NCI-H1105 (cell line): ENCODE measurements around the gene MTURN.

Experiments used
- DNase-seq: peaks from one replicate; lab custom pipeline; 2025; lab: John Stamatoyannopoulos, UW

Gene MTURN

GRCh38 chr7:30136117-30136731 lies 1.4 kb downstream of the MTURN start:
- no peak for DNase-seq

- no peak for DNase-seq
Observed at GRCh38 chr7:30136743-30137485, 2.1 kb downstream of the MTURN start.

- no peak for DNase-seq
Observed at GRCh38 chr7:30139836-30140384, 5.1 kb downstream of the MTURN start.

- no peak for DNase-seq
Observed at GRCh38 chr7:30140456-30140855, 5.7 kb downstream of the MTURN start.

- no peak for DNase-seq
Observed at GRCh38 chr7:30142710-30143109, 7.9 kb downstream of the MTURN start.

GRCh38 chr7:30143748-30144251 lies 9.0 kb downstream of the MTURN start:
- peak; percentile 96 for DNase-seq

GRCh38 chr7:30144657-30145306 lies 10.0 kb downstream of the MTURN start:
- DNase-seq, result no peak

GRCh38 chr7:30145426-30145970 lies 10.7 kb downstream of the MTURN start:
- no peak for DNase-seq

GRCh38 chr7:30146127-30146612 lies 11.4 kb downstream of the MTURN start:
- no peak for DNase-seq

GRCh38 chr7:30147223-30147622 lies 12.4 kb downstream of the MTURN start:
- DNase-seq, result no peak

- DNase-seq, result no peak
Observed at GRCh38 chr7:30147785-30148184, 13.0 kb downstream of the MTURN start.

GRCh38 chr7:30148426-30148825 lies 13.6 kb downstream of the MTURN start:
- no peak for DNase-seq

- DNase-seq, result no peak
Observed at GRCh38 chr7:30148951-30149459, 14.2 kb downstream of the MTURN start.

GRCh38 chr7:30149640-30150272 lies 15.0 kb downstream of the MTURN start:
- DNase-seq, result no peak

GRCh38 chr7:30150711-30151110 lies 15.9 kb downstream of the MTURN start:
- no peak for DNase-seq

- DNase-seq, result no peak
Observed at GRCh38 chr7:30154111-30154587, 19.4 kb downstream of the MTURN start.

- DNase-seq, result no peak
Observed at GRCh38 chr7:30155481-30155880, 20.7 kb downstream of the MTURN start.

GRCh38 chr7:30157204-30157603 lies 22.4 kb downstream of the MTURN start:
- no peak for DNase-seq

GRCh38 chr7:30159163-30159562 lies 24.4 kb downstream of the MTURN start:
- no peak for DNase-seq

GRCh38 chr7:30159698-30160143 lies 24.9 kb downstream of the MTURN start:
- DNase-seq, result no peak

- no peak for DNase-seq
Observed at GRCh38 chr7:30160329-30160728, 25.5 kb downstream of the MTURN start.
